ENCODE results near the gene ANOS1.

ANOS1 gene

DNA sequence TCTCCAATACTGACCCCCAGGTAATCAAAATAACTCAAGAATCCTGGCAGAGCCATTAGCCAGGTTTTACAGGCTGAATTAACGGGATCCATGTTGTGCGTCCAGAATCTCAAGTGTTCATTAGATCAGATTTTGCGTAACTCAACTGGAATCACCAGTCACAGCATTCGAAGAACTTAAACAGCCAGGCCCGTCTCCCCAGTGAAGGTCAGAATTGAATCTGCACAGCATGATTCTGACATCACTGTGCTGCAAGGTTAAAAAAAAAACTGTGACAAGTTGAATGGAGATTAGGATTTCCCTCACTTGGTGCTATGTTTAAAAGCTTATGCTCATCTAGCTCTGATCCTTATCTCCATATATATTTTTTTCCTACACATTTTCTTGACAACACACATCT, 96.1 kb downstream of the ANOS1 start:
- TF ChIP-seq CREB5 (CRISPR knock-in tag; IDR thresholded peaks at IDR 0.05; ENCODE audit: low read depth), result no peak
- TF ChIP-seq, protein P1, sequence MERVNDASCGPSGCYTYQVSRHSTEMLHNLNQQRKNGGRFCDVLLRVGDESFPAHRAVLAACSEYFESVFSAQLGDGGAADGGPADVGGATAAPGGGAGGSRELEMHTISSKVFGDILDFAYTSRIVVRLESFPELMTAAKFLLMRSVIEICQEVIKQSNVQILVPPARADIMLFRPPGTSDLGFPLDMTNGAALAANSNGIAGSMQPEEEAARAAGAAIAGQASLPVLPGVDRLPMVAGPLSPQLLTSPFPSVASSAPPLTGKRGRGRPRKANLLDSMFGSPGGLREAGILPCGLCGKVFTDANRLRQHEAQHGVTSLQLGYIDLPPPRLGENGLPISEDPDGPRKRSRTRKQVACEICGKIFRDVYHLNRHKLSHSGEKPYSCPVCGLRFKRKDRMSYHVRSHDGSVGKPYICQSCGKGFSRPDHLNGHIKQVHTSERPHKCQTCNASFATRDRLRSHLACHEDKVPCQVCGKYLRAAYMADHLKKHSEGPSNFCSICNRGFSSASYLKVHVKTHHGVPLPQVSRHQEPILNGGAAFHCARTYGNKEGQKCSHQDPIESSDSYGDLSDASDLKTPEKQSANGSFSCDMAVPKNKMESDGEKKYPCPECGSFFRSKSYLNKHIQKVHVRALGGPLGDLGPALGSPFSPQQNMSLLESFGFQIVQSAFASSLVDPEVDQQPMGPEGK (CRISPR knock-in tag; IDR thresholded peaks at IDR 0.05; ENCODE audit: borderline replicate concordance), result no peak
- TF ChIP-seq ESRRG (CRISPR knock-in tag; IDR thresholded peaks at IDR 0.05), result no peak
- no peak for TF ChIP-seq SNAI2 (CRISPR knock-in tag; IDR thresholded peaks at IDR 0.05)
- no peak for TF ChIP-seq POU6F1 (CRISPR knock-in tag; IDR thresholded peaks at IDR 0.05; ENCODE audit: borderline replicate concordance, low read depth)
- TF ChIP-seq PPARA (CRISPR knock-in tag; IDR thresholded peaks at IDR 0.05; ENCODE audit: borderline replicate concordance), result no peak
- no peak for TF ChIP-seq ZC3H10 (CRISPR knock-in tag; IDR thresholded peaks at IDR 0.05)
- TF ChIP-seq CSDC2 (CRISPR knock-in tag; IDR thresholded peaks at IDR 0.05), result no peak
- TF ChIP-seq ISL1 (CRISPR knock-in tag; IDR thresholded peaks at IDR 0.05), result no peak
- TF ChIP-seq ZFP3 (CRISPR knock-in tag; IDR thresholded peaks at IDR 0.05), result no peak
- no peak for TF ChIP-seq TOX (CRISPR knock-in tag; IDR thresholded peaks at IDR 0.05; ENCODE audit: borderline replicate concordance)
- no peak for TF ChIP-seq CSRNP3 (CRISPR knock-in tag; IDR thresholded peaks at IDR 0.05)
- no peak for TF ChIP-seq TSHZ2 (CRISPR knock-in tag; IDR thresholded peaks at IDR 0.05)
- no peak for TF ChIP-seq ARNTL (CRISPR knock-in tag; IDR thresholded peaks at IDR 0.05; ENCODE audit: borderline replicate concordance, low read depth)
- TF ChIP-seq ZFP30 (CRISPR knock-in tag; IDR thresholded peaks at IDR 0.05), result no peak
- no peak for TF ChIP-seq RARB (CRISPR knock-in tag; IDR thresholded peaks at IDR 0.05)
- ATAC-seq, result no peak

DNA sequence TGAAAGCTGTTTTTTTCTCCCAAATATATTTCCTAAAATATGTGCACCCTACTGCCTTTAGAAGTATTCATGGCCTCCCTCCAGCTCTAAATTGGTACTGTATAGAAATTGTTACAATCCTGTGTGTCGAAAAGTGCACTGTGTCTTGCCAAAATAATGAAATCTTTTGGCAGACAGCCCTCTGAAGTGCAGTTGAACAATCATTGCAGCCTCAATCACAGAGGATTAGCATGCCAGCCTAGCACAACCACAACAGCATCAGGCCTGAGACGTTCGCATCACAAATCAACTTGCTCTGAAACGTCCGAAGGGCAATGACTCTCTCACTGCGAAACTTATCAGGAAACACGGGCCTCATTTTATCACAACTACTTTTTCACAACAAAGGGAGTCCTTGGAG, 99.0 kb downstream of the ANOS1 start:
- TF ChIP-seq CSRNP3 (CRISPR knock-in tag; IDR thresholded peaks at IDR 0.05), result no peak
- no peak for TF ChIP-seq ZFP3 (CRISPR knock-in tag; IDR thresholded peaks at IDR 0.05)
- TF ChIP-seq BACH2 (CRISPR knock-in tag; IDR thresholded peaks at IDR 0.05; ENCODE audit: borderline replicate concordance), result no peak
- TF ChIP-seq PPARA (CRISPR knock-in tag; IDR thresholded peaks at IDR 0.05; ENCODE audit: borderline replicate concordance), result no peak
- TF ChIP-seq OSR1 (CRISPR knock-in tag; IDR thresholded peaks at IDR 0.05), result no peak
- no peak for TF ChIP-seq TCF4 (CRISPR knock-in tag; IDR thresholded peaks at IDR 0.05; ENCODE audit: borderline replicate concordance)
- TF ChIP-seq TOX (CRISPR knock-in tag; IDR thresholded peaks at IDR 0.05; ENCODE audit: borderline replicate concordance), result no peak
- TF ChIP-seq POU6F1 (CRISPR knock-in tag; IDR thresholded peaks at IDR 0.05; ENCODE audit: borderline replicate concordance, low read depth), result no peak
- no peak for TF ChIP-seq ZFP30 (CRISPR knock-in tag; IDR thresholded peaks at IDR 0.05)
- no peak for TF ChIP-seq ZNF565 (CRISPR knock-in tag; conservative IDR thresholded peaks at IDR 0.05; ENCODE audit: low read depth)
- TF ChIP-seq GLIS3 (CRISPR knock-in tag; IDR thresholded peaks at IDR 0.05), result no peak
- no peak for TF ChIP-seq CSDC2 (CRISPR knock-in tag; IDR thresholded peaks at IDR 0.05)
- no peak for TF ChIP-seq RARB (CRISPR knock-in tag; IDR thresholded peaks at IDR 0.05)
- no peak for TF ChIP-seq ISL1 (CRISPR knock-in tag; IDR thresholded peaks at IDR 0.05)
- TF ChIP-seq ZC3H10 (CRISPR knock-in tag; IDR thresholded peaks at IDR 0.05), result no peak
- TF ChIP-seq, protein P1 (CRISPR knock-in tag; IDR thresholded peaks at IDR 0.05; ENCODE audit: borderline replicate concordance), result no peak
- ATAC-seq, result no peak

Measured in SK-N-SH treated with all-trans-retinoic acid at 6 μM for 48 hours (cell line).